HPDE6-E6E7 (cell line): ENCODE measurements around the gene COL4A6.

Experiments
- DNase-seq: peaks from one replicate; pipeline ENCODE4 v3.0.0; 2011; ENCODE audit warnings: missing footprints; ENCODE audit errors: extremely low spot score

Gene COL4A6

GRCh38 chrX:108331126-108331909 is 106.9 kb downstream of the COL4A6 start:
- DNase-seq = no peak

- DNase-seq = no peak
These were observed 114.5 kb downstream of the COL4A6 start for GRCh38 chrX:108323751-108324150.

- no peak for DNase-seq
These were observed 116.0 kb downstream of the COL4A6 start for GRCh38 chrX:108322234-108322633.

GRCh38 chrX:108316456-108316855 is 121.8 kb downstream of the COL4A6 start:
- no peak for DNase-seq

GRCh38 chrX:108313669-108314068 is 124.6 kb downstream of the COL4A6 start:
- DNase-seq = peak; percentile 40

- peak; percentile 60 for DNase-seq
These were observed 125.3 kb downstream of the COL4A6 start for GRCh38 chrX:108312957-108313356.

GRCh38 chrX:108312011-108312410 is 126.2 kb downstream of the COL4A6 start:
- no peak for DNase-seq

- DNase-seq = no peak
These were observed 127.7 kb downstream of the COL4A6 start for GRCh38 chrX:108310506-108310905.

GRCh38 chrX:108309144-108309543 is 129.1 kb downstream of the COL4A6 start:
- DNase-seq = peak; percentile 9

- DNase-seq = no peak
These were observed 130.8 kb downstream of the COL4A6 start for GRCh38 chrX:108307132-108308085.

- DNase-seq = no peak
These were observed 132.1 kb downstream of the COL4A6 start for GRCh38 chrX:108306086-108306485.

- no peak for DNase-seq
These were observed 133.5 kb downstream of the COL4A6 start for GRCh38 chrX:108304757-108305156.

GRCh38 chrX:108304210-108304609 is 134.0 kb downstream of the COL4A6 start:
- no peak for DNase-seq

GRCh38 chrX:108303682-108304081 is 134.5 kb downstream of the COL4A6 start:
- DNase-seq = no peak

- no peak for DNase-seq
These were observed 138.5 kb downstream of the COL4A6 start for GRCh38 chrX:108299704-108300103.

- DNase-seq = peak; percentile 29
These were observed 139.1 kb downstream of the COL4A6 start for GRCh38 chrX:108299101-108299591.

GRCh38 chrX:108298165-108298602 is 140.0 kb downstream of the COL4A6 start:
- DNase-seq = no peak

GRCh38 chrX:108297290-108297689 is 140.9 kb downstream of the COL4A6 start:
- no peak for DNase-seq

- DNase-seq = no peak
These were observed 146.2 kb downstream of the COL4A6 start for GRCh38 chrX:108292053-108292452.

GRCh38 chrX:108285918-108286317 is 152.3 kb downstream of the COL4A6 start:
- no peak for DNase-seq

- no peak for DNase-seq
These were observed 152.9 kb downstream of the COL4A6 start for GRCh38 chrX:108285356-108285755.

GRCh38 chrX:108275732-108276131 is 162.5 kb downstream of the COL4A6 start:
- DNase-seq = no peak
